GM18861 (cell line): ENCODE data around the gene SHE.
"Not testable (repeated sequence)": the region's sequence is repeated elsewhere in the genome, so short reads cannot be mapped to it uniquely, and the experiment has no call there.

Experiments
- ATAC-seq: cut with Tn5 transposase; IDR thresholded peaks from one replicate; pipeline ENCODE4 v1.9.1; 2021; ENCODE audit not compliant: unreplicated experiment

SHE gene

DNA sequence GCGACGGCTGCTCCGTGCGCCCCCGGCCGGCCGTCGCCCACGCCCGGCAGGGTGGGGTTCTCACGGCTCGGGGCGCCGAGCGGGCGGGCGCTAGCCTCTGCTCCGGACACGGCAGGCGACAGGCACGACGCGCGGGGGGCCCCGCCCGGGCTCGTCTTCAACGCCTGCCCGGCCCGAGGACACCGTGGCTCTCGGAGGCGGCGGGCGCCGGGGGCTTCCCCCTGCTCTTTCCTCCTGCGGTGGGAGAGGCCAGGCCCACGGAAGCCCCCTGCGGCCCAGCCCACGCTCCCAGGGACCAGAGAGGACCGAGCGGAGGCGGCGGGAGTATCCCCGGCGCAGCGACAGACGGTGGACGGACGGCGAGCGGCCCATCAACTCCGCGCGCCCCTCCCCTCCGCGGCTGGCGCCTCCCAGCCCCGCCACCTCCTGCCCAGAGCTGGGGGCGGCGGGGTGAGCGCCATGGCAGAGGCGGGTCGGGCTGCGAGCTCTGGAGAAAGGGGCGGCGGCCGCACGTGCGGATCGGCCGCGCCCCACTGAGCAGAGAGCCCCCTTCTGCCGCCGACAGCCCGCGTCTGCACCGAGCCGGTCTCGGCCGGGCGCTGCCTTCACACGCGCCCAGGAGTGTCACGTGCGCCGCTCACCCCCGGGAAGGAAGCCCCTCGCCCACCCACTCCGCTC lies at the start of gene SHE, which contains the start of gene TDRD10:
Gene SHE (minus strand): TSS at position 347 of the 678 bp plus-strand sequence. CDS start 386 bp downstream, outside the sequence.
Gene TDRD10 (plus strand): TSS at position 154 of the 678 bp plus-strand sequence. CDS start 4,685 bp downstream, outside the sequence.
- ATAC-seq: no peak

DNA sequence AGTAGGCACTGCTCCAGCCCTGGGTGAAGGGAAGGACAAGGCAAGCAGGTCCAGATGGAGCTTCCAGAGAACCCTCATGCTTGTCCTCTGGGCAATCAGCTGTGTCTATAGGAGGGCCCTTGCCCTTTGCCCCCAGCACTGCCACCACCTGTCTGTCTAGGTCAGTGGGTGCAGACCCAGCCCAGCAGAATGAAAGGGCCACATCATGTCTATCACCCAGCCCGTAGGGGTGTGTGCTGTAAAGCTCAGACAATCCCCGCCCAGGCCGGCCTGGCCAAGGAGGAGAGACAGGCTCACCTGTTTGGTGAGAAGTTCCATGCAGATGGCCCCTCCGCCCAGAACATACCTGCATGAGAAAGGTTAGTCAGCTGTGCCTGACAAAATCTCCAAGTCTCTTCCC lies 49.3 kb upstream of the SHE start:
- no peak for ATAC-seq

DNA sequence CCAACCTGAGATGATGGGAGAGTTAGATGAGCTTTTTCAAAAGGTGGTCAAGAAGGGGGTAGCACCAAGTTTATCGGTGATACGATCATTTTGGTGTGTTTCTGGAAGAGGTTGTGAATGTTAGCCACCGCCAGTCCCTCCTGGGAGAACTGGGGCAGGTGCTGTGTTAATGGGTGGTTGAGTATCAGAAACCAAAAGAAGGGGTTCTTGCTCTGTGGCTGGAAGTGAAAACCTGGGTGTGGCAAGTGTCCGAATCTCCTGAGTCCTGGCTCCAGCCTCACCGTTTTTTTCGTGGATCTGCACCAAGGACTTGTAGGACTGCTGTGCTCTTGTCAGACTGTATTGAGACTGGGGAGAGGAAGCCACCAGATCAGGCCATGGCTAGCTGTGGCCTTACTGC lies 48.4 kb upstream of the SHE start:
- ATAC-seq: no peak

DNA sequence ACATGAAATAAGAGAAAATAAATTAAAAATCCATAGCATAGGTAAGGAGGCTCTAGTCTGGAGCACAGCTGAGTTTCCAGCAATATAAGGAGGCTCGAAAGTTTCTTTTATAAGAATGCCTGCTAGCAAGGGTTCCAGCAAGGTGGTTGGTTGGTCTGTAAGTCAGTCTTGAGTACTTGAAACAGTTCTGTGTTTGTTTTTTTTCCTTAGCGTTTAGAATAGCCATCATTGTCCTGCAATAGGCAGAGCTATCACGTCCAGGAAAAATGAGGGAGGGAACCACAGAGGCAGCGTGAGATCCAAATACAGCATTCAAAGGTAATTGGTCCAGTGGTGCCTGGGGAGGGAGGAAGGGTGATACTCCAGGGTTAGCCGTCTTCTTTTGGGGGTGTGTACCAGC lies 47.9 kb upstream of the SHE start:
- no peak for ATAC-seq

DNA sequence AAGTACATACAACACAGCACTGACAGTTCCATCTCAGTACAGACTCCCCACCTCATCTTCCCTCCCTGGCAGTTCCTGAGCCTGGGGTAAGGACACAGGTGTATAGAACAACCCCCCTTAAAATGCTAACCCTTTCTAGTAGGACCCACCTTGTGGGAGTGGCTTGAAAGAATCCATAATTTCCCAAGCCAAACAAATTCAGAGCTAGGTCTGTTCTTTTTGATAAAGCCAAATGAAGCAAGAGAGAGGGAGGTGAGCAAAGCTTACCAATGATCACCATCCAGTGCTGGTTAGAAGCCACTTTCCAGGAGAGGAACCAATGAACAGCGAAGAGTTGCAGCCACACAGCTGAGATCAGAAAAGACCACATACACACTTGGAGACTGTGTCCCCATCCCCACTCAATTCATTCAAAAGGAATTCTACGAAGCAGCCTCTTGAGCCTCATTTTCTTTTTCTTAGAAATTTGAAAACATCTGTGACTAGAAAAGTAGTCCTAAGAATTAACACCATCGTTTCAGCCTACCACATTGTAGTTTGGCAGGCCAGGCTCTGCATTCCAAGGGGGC lies 47.1 kb upstream of the SHE start:
- no peak for ATAC-seq

DNA sequence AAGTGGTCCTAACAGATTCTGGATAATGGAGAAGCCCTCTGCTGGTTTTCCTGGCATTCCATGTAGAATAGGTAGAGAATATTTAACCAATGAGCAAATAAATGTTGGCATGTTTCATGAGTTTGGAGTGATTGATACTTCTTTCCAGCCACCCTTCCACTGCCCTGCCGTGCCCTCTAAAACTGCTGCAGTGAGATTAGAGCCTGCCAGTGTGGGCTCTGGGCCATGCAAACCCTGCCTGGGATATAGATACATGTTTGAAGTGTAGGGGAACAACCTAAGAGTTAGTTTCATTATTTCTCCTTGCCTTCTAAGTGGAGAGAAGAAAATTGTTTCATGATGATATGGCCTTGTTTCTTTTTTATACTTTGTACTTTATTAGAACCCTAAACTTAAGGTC lies 45.8 kb upstream of the SHE start:
- ATAC-seq: no peak

DNA sequence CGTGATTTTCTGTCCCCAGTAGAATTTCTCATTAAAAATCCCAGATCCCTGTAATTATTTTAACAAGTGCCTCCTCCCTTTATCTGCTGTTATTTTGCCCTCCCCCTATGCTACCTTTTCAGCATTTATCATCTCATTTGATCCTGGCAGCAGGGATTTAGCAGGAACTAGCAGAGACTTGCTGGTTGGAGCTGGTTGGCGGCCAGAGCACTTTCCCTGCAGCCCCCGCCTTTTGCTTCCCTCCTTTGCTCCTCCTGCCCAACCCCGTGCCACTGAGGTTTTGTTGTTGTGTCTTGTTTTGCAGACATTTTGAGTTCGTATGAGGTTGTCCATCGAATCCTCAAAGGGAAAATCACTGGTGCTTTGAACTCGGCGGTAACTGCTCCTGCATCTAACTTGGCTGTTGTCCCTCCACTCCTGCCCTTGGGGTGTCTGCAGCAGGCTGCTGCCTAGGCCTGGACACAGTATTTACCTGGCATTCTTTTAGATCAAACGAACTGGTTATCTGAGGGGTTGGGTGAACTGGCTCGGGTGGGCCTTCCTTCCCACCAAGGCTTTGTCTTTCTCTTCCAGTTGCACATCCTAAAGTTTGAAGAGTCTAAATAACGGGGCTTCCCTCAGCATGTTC lies 45.0 kb upstream of the SHE start:
- no peak for ATAC-seq

DNA sequence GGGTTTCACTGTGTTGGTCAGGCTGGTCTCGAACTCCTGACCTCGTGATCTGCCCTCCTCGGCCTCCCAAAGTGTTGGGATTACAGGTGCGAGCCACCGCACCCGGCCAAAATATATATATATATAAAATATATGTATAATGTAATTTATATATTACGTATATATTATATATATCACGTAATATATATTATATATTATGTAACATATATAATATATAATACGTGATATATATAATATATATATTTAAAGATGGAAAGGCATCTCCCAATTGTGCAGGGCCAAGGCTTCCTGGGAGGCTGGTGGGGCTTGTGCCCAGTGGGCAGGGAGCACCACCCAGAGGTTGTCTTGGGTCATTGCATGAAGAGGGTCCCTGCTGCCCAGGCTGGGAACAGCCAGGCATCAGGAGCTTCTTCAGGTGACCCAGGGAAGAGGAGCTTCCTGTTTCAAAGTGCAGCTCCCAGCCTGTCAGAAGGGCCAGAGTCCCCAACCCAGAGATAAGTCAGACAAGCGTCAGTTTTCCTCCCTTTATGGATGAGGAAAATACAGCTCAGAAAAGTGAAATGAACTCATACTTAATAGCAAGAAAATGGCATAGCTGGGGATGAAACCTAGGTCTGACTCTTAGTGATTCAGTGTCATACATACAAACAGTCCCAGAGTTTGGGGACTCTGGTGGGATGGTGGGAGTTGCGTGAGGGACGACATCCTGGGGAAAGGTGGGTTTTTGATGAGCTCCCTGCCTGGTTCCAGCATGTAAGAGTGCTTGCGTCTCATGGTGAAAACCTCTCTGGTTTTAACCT lies 44.3 kb upstream of the SHE start:
- no peak for ATAC-seq

DNA sequence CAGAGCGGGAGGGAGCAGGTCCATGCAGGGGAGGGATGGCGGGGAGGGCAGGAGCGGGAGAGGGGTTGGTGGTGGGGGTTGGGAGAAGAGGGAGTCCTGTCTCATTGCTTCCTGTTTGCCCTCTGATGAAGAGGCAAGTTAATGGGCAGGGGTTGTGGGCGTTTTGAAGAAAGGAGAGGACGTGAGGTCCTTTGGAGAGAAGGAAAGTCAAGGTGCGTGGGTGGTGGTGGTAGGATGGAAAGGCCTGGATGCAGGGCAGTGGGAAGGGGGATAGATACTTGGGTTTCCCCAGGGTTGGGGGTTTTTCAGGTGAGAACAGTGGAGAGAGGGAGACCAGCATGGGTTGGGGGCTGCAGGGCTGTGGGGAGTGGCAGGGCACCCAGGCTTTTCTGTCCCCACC lies 39.0 kb upstream of the SHE start:
- no peak for ATAC-seq

DNA sequence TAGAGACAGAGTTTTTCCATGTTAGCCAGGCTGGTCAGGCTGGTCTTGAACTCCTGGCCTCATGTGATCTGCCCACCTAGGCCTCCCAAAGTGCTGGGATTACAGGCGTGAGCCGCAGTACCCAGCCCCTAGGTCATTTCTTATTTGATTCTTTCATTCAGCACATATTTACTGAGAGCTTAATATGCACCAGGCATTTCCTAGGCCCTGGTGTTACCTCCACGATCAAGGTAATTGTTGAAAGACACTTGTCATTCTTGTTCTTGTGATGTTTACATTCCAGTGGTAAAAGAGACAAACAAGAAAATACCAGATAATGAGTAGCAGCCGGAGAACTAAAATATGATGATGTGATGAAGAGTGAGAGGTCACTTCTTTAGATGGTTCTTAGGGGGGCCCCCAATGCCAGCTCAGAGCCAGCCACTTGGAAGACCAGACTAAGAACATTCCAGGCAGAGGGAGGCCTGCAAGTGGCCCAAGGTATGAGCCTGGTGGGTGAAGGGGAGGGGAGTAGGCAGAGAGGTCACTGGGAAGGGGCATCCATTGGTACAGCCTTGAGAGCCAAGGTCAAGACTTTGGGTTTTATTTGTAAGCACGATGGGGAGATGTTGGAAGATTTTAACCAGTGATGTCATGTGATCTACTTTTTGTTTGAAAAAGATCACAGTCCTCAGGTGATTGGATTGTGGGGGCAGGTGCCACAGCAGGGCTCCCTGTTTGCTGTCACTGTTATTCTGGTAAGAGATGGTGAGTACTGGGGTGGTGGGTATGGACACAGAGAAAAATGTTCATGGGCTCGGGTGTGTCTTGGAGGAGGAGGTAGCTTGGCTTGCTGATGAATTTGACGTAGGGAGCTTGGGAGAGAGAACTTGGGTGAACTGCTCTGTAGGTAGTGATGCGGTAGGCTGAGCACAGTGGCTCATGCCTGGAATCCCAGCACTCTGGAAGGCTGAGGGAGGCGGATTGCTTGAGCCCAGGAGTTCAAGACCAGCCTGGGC lies 37.6 kb upstream of the SHE start:
- ATAC-seq: no peak

DNA sequence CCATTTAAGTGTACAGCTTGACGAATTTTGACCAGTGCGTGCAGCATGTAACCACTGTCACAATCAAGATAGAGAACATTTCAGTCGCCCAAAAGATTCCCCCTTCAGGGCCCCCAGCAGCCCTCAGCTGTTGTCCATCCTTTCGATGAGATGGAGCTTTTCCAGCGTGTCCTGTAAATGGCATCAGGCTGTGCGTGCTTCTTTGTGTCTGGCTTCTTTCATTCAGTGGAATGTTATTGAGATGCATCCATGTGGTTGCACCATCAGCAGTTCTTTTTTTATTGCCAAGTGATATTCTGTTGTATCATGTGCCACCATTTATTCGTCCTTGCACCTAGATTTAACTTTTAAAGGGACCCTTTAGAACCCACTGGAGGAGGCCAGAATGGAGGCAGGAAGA lies 34.4 kb upstream of the SHE start:
- ATAC-seq: no peak

DNA sequence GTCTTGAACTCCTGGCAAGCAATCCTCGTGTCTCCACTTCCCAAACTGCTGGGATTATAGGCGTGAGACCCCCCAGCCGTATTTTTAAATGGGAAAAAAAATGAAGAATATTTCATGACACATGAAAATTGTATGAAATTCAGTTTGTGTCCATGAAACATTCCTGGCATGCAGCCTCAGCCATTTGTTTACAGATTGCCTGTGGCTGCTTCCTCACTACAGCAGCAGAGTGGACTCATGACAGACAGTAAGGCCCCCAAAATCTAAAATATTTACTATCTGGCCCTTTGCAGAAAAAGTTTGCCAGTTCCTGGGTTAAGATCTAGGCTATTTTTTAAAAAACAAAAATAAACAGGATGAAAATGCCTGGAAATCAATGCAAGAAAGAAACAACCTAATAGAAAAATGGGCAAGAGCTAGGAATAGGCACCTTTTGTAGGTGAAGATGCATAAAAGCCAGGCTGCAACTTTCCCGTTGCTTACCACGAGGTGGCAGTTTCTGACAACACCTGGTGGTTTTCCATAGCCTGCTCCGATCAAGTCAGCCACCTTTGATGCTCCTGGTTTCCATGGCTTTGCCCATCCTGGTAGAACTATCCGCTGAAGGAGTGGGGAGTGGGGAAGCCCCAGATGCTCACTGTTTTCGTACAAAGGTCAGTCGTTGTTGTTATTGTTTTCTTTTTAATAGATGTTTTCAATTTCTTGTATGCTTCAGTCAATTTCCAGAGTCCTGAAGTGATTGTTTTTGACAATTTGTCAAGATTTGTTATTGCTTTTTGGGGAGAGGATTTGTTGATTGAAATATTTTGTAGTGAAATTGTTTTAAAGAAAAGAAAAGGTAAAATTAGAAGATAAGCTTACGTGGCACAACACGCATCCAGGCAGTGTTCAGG lies 32.0 kb upstream of the SHE start:
- ATAC-seq: no peak

DNA sequence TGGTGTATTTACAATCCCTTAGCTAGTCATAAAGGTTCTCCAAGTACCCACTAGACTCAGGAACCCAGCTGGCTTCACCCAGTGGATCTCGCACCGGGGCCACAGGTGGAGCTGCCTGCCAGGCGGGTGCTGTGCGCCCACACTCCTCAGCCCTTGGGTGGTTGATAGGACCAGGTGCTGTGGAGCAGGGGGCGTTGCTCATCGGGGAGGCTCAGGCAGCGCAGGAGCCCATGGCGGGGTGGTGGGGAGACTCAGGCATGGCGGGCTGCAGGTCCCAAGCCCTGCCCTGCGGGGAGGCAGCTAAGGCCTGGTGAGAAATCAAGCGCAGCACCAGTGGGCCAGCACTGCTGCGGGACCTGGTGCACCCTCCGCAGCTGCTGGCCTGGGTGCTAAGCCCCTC lies 29.7 kb upstream of the SHE start:
- not testable (repeated sequence) for ATAC-seq

DNA sequence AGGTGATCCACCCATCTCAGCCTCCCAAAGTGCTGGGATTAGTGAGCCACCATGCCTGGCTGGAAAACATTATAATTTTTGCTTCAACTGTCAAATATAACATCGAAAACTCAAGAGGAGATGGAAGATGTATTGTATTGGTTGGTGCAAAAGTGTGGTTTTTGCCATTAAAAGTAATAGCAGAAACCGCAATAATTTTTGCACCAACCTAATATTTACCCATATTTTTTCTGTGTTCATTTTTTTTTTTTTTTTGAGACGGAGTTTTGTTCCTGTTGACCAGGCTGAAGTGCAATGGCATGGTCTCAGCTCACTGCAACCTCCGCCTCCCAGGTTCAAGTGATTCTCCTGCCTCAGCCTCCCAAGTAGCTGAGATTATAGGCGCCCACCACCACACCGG lies 27.1 kb upstream of the SHE start:
- no peak for ATAC-seq

DNA sequence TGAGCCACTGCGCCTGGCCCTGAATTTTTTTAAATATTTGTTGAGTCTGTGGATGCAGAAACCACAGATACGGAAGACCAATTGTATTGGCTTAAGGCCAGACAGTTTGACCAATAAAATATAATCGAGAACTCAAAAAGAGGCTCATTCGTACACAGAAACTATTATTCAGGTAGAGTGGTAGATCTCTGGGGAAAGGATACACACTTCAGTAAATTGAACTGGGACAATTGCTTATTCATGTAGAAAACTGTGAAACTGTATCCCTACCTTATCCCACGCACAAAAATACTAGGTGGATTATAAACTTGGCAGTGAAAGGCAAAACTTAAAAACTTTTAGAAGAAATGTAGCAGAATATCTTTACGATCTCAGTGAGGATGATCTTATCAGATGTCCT lies 25.0 kb upstream of the SHE start:
- ATAC-seq: no peak

DNA sequence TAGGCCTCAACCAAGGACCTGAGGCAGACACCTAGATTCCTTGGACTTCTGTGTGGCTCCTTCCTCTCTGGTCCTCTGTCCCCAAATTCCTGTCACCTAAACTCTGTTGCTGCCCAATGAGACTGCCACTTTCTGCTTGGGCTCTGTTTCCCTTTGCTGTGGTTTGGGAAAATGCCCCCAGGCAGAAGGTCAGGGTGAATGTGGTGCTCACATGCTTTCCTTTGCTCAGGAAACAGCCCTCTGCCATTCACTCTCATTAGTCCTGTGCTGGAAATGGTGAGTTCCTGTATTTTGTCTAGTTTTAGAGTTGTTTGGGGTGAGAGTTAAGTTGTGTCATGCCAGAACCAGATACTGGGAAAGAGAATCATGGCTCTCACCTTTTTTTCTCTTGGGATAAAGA lies 22.7 kb upstream of the SHE start:
- no peak for ATAC-seq

DNA sequence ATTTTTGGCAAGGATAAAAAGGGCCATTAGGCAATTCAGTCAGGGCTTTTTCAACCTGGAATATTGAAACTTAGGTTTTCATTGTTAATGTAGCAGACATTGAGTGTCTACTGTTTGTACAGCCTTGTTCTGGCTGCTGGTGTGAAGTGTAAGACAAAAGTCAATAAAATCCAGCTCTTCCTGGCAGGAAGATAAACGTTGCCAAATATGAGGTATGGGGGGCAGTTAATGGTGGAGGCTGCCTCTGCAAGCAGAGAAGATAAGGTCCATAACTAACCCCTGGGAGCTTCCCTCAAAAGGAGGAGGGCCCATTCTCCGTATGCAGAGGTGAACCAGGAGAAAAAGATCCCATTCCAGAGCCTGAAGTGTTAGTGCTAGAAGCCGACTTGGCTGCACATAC lies 19.5 kb upstream of the SHE start:
- ATAC-seq: no peak

DNA sequence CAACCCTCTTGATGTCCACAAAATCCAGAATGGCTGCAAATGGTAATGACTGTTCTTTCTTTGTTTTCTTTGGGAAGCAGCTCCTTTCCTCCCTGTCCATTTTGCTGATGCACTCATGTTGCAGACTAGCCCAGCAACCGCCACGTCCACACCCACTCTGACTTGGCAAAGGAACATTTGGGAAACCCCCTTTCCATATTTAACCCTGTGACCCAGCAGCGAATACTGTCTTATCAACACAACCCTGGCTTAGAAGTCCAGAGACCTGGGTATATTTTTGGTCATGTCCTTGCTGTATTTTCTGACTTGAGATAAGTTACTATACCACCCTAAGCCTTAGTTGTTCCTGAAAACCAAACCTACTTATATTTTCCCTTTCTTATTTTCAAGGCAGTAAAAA lies 18.1 kb upstream of the SHE start:
- no peak for ATAC-seq

DNA sequence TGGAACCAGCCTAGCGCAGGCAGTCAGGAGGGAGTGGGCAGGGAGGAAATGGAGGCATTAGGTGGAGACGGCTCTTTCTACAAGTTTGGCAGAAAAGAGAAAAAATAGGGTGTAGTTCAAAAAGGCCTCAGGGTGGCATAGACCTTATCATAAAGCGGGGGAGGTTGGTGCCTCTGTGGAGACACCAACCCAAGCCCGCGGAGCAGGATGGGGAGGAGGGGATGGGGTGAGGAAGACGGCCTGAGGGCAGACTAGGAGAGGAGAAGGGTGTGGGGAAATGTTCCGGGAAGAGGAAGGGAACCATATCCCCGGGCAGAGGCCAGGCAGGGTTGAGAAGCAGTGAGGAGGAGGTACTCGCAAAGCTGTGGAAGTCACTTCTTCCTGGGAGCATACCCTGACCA lies 17.4 kb upstream of the SHE start:
- ATAC-seq: no peak

DNA sequence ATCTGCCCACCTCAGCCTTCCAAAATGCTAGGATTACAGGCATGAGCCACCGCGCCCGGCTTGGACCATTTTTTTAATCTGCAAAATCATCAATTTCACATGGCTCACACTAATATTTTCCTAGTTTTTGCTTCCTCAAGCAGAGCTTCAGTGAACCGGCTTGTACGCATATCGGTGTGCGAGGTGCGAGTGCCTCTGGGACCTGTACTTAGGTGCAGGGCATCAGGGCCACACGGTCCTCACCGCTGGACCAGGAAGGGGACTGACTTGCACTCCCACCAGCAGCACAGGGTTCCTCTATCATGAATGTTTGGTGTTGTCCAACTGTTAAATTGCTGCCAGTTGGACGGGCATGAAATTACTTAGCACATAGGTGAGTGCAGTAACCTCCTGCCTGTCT lies 15.4 kb upstream of the SHE start:
- no peak for ATAC-seq
